CD4-positive, alpha-beta T cell (primary cell): Measurements from ENCODE around the gene TALDO1. TPM values are rescaled to one million over a fixed set of nuclear protein-coding genes. Genes with fewer than 3 reads are reported as not detected.

Experiments
- ATAC-seq: fragments of 200-7000 bp; cut with Tn5 transposase; one replicate; pipeline ENCODE4 v1.10.0; 2022; ENCODE audit warnings: mild to moderate bottlenecking; ENCODE audit not compliant: poor library complexity
- CTCF ChIA-PET: fragments of 350-600 bp; sonication (Branson Sonifier 250); formaldehyde crosslinking; loops from one replicate; lab custom pipeline; 2021; ENCODE audit warnings: antibody characterized with exemption, inconsistent platforms; lab: Charles Lee
- POLR2A ChIA-PET: fragments of 350-600 bp; sonication (Branson Sonifier 250); formaldehyde crosslinking; loops from one replicate; lab custom pipeline; 2021; ENCODE audit warnings: antibody characterized with exemption, inconsistent platforms; lab: Charles Lee
- DNase-seq, 14 experiments: peaks; one replicate each; pipeline ENCODE4 v3.0.0-alpha.2; 2013 to 2020; ENCODE audit warnings: mixed read lengths in 2 of 14
- H3K27ac ChIP-seq, 2 donors: one replicate each; pipeline versions ENCODE4 v1.5.1 to v1.7.0; 2013; ENCODE audit warnings: low read length in 2 of 2, low read depth in 1 of 2, mild to moderate bottlenecking in 1 of 2
- H3K27me3 ChIP-seq, 2 experiments: 1 replicate in 1 of 2; 2 replicates in 1 of 2; pipeline versions ENCODE4 v1.6.1 to v1.7.0; 2013; ENCODE audit warnings: low read length in 2 of 2, control low read depth in 1 of 2, mild to moderate bottlenecking in 1 of 2, moderate library complexity in 1 of 2; ENCODE audit not compliant: insufficient read depth in 2 of 2, control insufficient read depth in 1 of 2
- H3K36me3 ChIP-seq: one replicate; pipeline ENCODE4 v1.6.1; 2013; ENCODE audit warnings: low read length, control low read depth; ENCODE audit not compliant: insufficient read depth
- H3K4me1 ChIP-seq: one replicate; pipeline ENCODE4 v1.6.1; 2013; ENCODE audit warnings: low read length, control low read depth; ENCODE audit not compliant: insufficient read depth
- H3K4me3 ChIP-seq: one replicate; pipeline ENCODE4 v1.5.1; 2013; ENCODE audit warnings: mild to moderate bottlenecking, low read length, moderate library complexity
- H3K9me3 ChIP-seq, 2 experiments: 1 replicate in 1 of 2; 2 replicates in 1 of 2; pipeline versions ENCODE4 v1.6.1 to v1.7.0; 2013; ENCODE audit warnings: low read length in 2 of 2, mild to moderate bottlenecking in 2 of 2, control low read depth in 1 of 2, moderate library complexity in 1 of 2; ENCODE audit not compliant: control insufficient read depth in 1 of 2, insufficient read depth in 1 of 2
- H3K27ac Mint-ChIP-seq: one replicate; pipeline ENCODE4 v1.8.0; 2020; ENCODE audit warnings: mixed read lengths
- H3K27me3 Mint-ChIP-seq: one replicate; pipeline ENCODE4 v1.8.0; 2021; ENCODE audit warnings: mixed read lengths
- H3K36me3 Mint-ChIP-seq: one replicate; pipeline ENCODE4 v1.8.0; 2021; ENCODE audit warnings: low read depth, mixed read lengths
- H3K4me1 Mint-ChIP-seq: one replicate; pipeline ENCODE4 v1.8.0; 2021; ENCODE audit warnings: low read depth, mixed read lengths
- H3K4me3 Mint-ChIP-seq: one replicate; pipeline ENCODE4 v1.8.0; 2020; ENCODE audit warnings: mild to moderate bottlenecking, mixed read lengths
- H3K9me3 Mint-ChIP-seq: one replicate; pipeline ENCODE4 v1.8.0; 2020; ENCODE audit warnings: mixed read lengths
- CTCF ChIP-seq: fragments of 200-600 bp; IDR thresholded peaks from one replicate; pipeline ENCODE4 v1.8.0; 2022; ENCODE audit warnings: antibody characterized with exemption, mild to moderate bottlenecking
- intact Hi-C, 2 experiments: fragments of 100-400 bp; cut with DNase I in 1 of 2; cut with micrococcal nuclease in 1 of 2; formaldehyde crosslinking; loops; one replicate each; pipeline versions ENCODE4 v1.15.1 to v1.9.0; 2023 to 2025; cut with DNase I, micrococcal nuclease
- total RNA-seq, 174 experiments: library from RNA in 2 of 174; stranded (reverse) in 2 of 174; gene quantifications; one replicate each; pipeline ENCODE4 v1.2.3 and lab custom pipeline; 2021 to 2026

TALDO1 gene
- total RNA-seq, 2 experiments from 2014 or later = 26.2 to 27.7 TPM

GRCh38 chr11:706957-707816 is 40.1 kb upstream of the TALDO1 start:
- H3K9me3 Mint-ChIP-seq = no peaks in the 10 kb centered on the region
- peaks cover 20% of the 10 kb centered on the region for H3K27me3 Mint-ChIP-seq
- ChIA-PET CTCF (no interaction called here), POLR2A (interaction anchor here (0.6 to 1.5 kb wide), 2 partner anchors 11 to 43 kb away, joined by 3 to 12 read pairs; partner anchors contain the start of genes DEAF1 and TMEM80)
- peak in 1 of 14 experiments; percentile 20 for DNase-seq
- ATAC-seq = no peak
- no peak for TF ChIP-seq CTCF
- no peak overlapping the region for H3K27ac ChIP-seq
- H3K4me1 ChIP-seq = peaks cover 34% of the 10 kb centered on the region
- H3K27ac Mint-ChIP-seq = no peak overlapping the region
- H3K36me3 Mint-ChIP-seq = no peaks in the 10 kb centered on the region
- intact Hi-C loops = no loop called here
- H3K4me1 Mint-ChIP-seq = peaks cover 6% of the 10 kb centered on the region
- H3K36me3 ChIP-seq = peaks cover 4% of the 10 kb centered on the region
- H3K4me3 Mint-ChIP-seq = peak overlapping the region; percentile 63
- H3K9me3 ChIP-seq = peaks cover 0 to 14% of the 10 kb centered on the region in 2 experiments
- peaks cover 20 to 28% of the 10 kb centered on the region in 2 experiments for H3K27me3 ChIP-seq
- H3K4me3 ChIP-seq = no peak overlapping the region

- Mint-ChIP-seq H3K36me3 (no peaks in the 10 kb centered on the region), H3K4me1 (peaks cover 6% of the 10 kb centered on the region), H3K27me3 (peaks cover 20% of the 10 kb centered on the region), H3K27ac (no peak overlapping the region), H3K9me3 (no peaks in the 10 kb centered on the region), H3K4me3 (no peak overlapping the region)
- peak in 1 of 14 experiments; percentile 14 for DNase-seq
- Histone ChIP-seq H3K4me1 (peaks cover 29% of the 10 kb centered on the region), H3K4me3 (no peak overlapping the region), H3K36me3 (peaks cover under 1% of the 10 kb centered on the region), H3K27ac (no peak overlapping the region), H3K9me3 (peaks cover 0 to 14% of the 10 kb centered on the region in 2 experiments), H3K27me3 (peaks cover 20 to 28% of the 10 kb centered on the region in 2 experiments)
- intact Hi-C loops = no loop called here
- CTCF ChIA-PET = no interaction called here
- TF ChIP-seq CTCF = no peak
- POLR2A ChIA-PET = interaction anchor here (1.5 kb wide), 1 partner anchor 12 kb away, joined by 12 read pairs; the partner anchor contains the start of genes DEAF1 and TMEM80
- ATAC-seq = no peak
These were observed 39.3 kb upstream of the TALDO1 start for GRCh38 chr11:707817-708420.

GRCh38 chr11:708511-708910 is 38.8 kb upstream of the TALDO1 start:
- Histone ChIP-seq H3K4me3 (no peak overlapping the region), H3K4me1 (peaks cover 26% of the 10 kb centered on the region), H3K36me3 (no peaks in the 10 kb centered on the region), H3K9me3 (peaks cover 0 to 14% of the 10 kb centered on the region in 2 experiments), H3K27ac (no peak overlapping the region), H3K27me3 (peaks cover 20 to 28% of the 10 kb centered on the region in 2 experiments)
- ATAC-seq (no peak), DNase-seq (peak in 1 of 14 experiments; percentile 11)
- no peak overlapping the region for H3K27ac Mint-ChIP-seq
- H3K4me3 Mint-ChIP-seq = no peak overlapping the region
- H3K27me3 Mint-ChIP-seq = peaks cover 20% of the 10 kb centered on the region
- TF ChIP-seq CTCF = no peak
- ChIA-PET CTCF (no interaction called here), POLR2A (no interaction called here)
- H3K4me1 Mint-ChIP-seq = peaks cover 5% of the 10 kb centered on the region
- H3K9me3 Mint-ChIP-seq = no peaks in the 10 kb centered on the region
- H3K36me3 Mint-ChIP-seq = no peaks in the 10 kb centered on the region
- intact Hi-C loops = no loop called here
